Right lobe of liver (tissue), 4 donors: ENCODE results near the gene MAPK4.

Source experiments
- CTCF ChIP-seq, 4 donors: fragments of 200-600 bp in 3 of 4; fragments of 450-650 bp in 1 of 4; IDR thresholded peaks; one replicate each; pipeline versions ENCODE4 v1.5.1 to v1.8.0; 2016 to 2022; ENCODE audit warnings: antibody characterized with exemption in 4 of 4, mild to moderate bottlenecking in 2 of 4
- POLR2A ChIP-seq: fragments of 450-650 bp; IDR thresholded peaks from one replicate; pipeline ENCODE4 v1.6.1; 2017; ENCODE audit warnings: antibody characterized with exemption, mild to moderate bottlenecking
- donor health status: DM: no; HTN: no; CAD: no.
- donor health status: DM: no; HTN: no; CAD: no.
- donor health status: DM: no; HTN: yes; CAD: no.

- TF ChIP-seq CTCF (IDR thresholded peaks at IDR 0.05) (no peak), POLR2A (no peak)
Measured at GRCh38 chr18:50560681-50561629, 1.1 kb downstream of the MAPK4 start.
